Keratinocyte (primary cell): Measurements from ENCODE around the gene GOLM1. TPM values are rescaled to one million over a fixed set of nuclear protein-coding genes. Genes with fewer than 3 reads are reported as not detected.

Source experiments
- DNase-seq: peaks from one replicate; pipeline ENCODE4 v3.0.0-alpha.2; 2011; ENCODE audit warnings: low read depth, missing footprints, low spot score
- FAIRE-seq: peaks from 2 replicates; lab custom pipeline; 2011; peaks lifted over from hg19 to GRCh38; lab: Jason Lieb, UNC
- H2AFZ ChIP-seq: 2 replicates; pipeline ENCODE4 v1.6.0; 2012; ENCODE audit warnings: low read length, control low read depth, inconsistent platforms; ENCODE audit not compliant: control insufficient read depth
- H3K27ac ChIP-seq: 2 replicates; pipeline ENCODE4 v1.5.1; 2011; ENCODE audit warnings: low read length; ENCODE audit not compliant: control insufficient read depth, insufficient read depth
- H3K27me3 ChIP-seq: 3 replicates; pipeline ENCODE4 v1.6.0; 2011; ENCODE audit warnings: low read length; ENCODE audit not compliant: control insufficient read depth, insufficient read depth; ENCODE audit errors: extremely low read depth
- H3K36me3 ChIP-seq, 2 experiments: 2 replicates in 1 of 2; 3 replicates in 1 of 2; pipeline ENCODE4 v1.5.1; 2011; ENCODE audit warnings: low read length in 2 of 2, mild to moderate bottlenecking in 1 of 2; ENCODE audit not compliant: control insufficient read depth in 2 of 2, insufficient read depth in 2 of 2; ENCODE audit errors: extremely low read depth in 1 of 2
- H3K4me1 ChIP-seq: 3 replicates; pipeline ENCODE4 v1.5.1; 2011; ENCODE audit warnings: low read length; ENCODE audit not compliant: control insufficient read depth, insufficient read depth; ENCODE audit errors: extremely low read depth
- H3K4me2 ChIP-seq: 3 replicates; pipeline ENCODE4 v1.6.0; 2011; ENCODE audit warnings: low read depth, low read length; ENCODE audit not compliant: control insufficient read depth, insufficient read depth; ENCODE audit errors: extremely low read depth
- H3K4me3 ChIP-seq, 3 experiments: fragments of 200-600 bp in 1 of 3; sonication (generic) in 1 of 3; 2 replicates in 2 of 3; 3 replicates in 1 of 3; pipeline ENCODE4 v1.5.1; 2011 to 2016; ENCODE audit warnings: low read length in 3 of 3, mild to moderate bottlenecking in 3 of 3, control low read depth in 2 of 3, inconsistent platforms in 1 of 3, low read depth in 1 of 3, mixed read lengths in 1 of 3, mixed run types in 1 of 3, moderate library complexity in 1 of 3; ENCODE audit not compliant: control insufficient read depth in 2 of 3, insufficient read depth in 2 of 3; ENCODE audit errors: extremely low read depth in 1 of 3
- H3K79me2 ChIP-seq: 2 replicates; pipeline ENCODE4 v1.6.0; 2012; ENCODE audit warnings: low read length; ENCODE audit not compliant: control insufficient read depth, insufficient read depth
- H3K9ac ChIP-seq: 3 replicates; pipeline ENCODE4 v1.6.0; 2011; ENCODE audit warnings: low read length; ENCODE audit not compliant: control insufficient read depth, insufficient read depth; ENCODE audit errors: extremely low read depth
- H3K9me1 ChIP-seq: 3 replicates; pipeline ENCODE4 v1.6.0; 2011; ENCODE audit warnings: low read length; ENCODE audit not compliant: control insufficient read depth, insufficient read depth; ENCODE audit errors: extremely low read depth
- H3K9me3 ChIP-seq: 2 replicates; pipeline ENCODE4 v1.5.1; 2012; ENCODE audit warnings: low read depth, low read length; ENCODE audit not compliant: control insufficient read depth
- H4K20me1 ChIP-seq: 3 replicates; pipeline ENCODE4 v1.6.0; 2011; ENCODE audit warnings: low read length; ENCODE audit not compliant: control insufficient read depth, insufficient read depth; ENCODE audit errors: extremely low read depth
- CTCF ChIP-seq, 3 experiments: IDR thresholded peaks in 1 of 3; conservative IDR thresholded peaks in 1 of 3; optimal IDR thresholded peaks in 1 of 3; 2 replicates in 2 of 3; 3 replicates in 1 of 3; pipeline versions ENCODE3 to v1.5.1; 2011; ENCODE audit warnings: low read length in 3 of 3, mild to moderate bottlenecking in 3 of 3, moderate library complexity in 2 of 3, control low read depth in 1 of 3, inconsistent platforms in 1 of 3; ENCODE audit not compliant: insufficient read depth in 2 of 3; ENCODE audit errors: extremely low read depth in 1 of 3
- EZH2 ChIP-seq: IDR thresholded peaks from one replicate; pipeline ENCODE4 v1.6.1; 2012; ENCODE audit warnings: inconsistent platforms, mild to moderate bottlenecking, low read length, moderate library complexity
- dilution Hi-C: fragments of 300-500 bp; cut with MboI; formaldehyde crosslinking; loops from one replicate; pipeline ENCODE4 v1.7.0; 2020; ENCODE audit warnings: low sequenced_read_pairs; ENCODE audit not compliant: extremely low pct_ligation_motif_present
- polyA plus RNA-seq, 5 experiments: library from polyadenylated mRNA; depleted of rRNA in 3 of 5; stranded (reverse) in 3 of 5; stranded (forward) in 1 of 5; unstranded in 1 of 5; fragments of >200 nt; gene quantifications; 1 replicate in 1 of 5; 2 replicates in 3 of 5; 3 replicates in 1 of 5; pipeline versions ENCODE4 v1.2.1 to v1.2.3, GENCODE V29; 2011 to 2012; ENCODE audit warnings: missing spikeins in 2 of 5, low read depth in 1 of 5, low replicate concordance in 1 of 5

The GOLM1 gene
- polyA plus RNA-seq, 1 donor (not counting 4 experiments of a cell fraction or from before 2014, with no cell fraction given) = 17.3 TPM

GRCh38 chr9:86047361-86047760 is 52.0 kb downstream of the GOLM1 start:
- no peaks in the 10 kb centered on the region for H4K20me1 ChIP-seq
- H3K4me2 ChIP-seq = no peak overlapping the region
- no peak overlapping the region for H3K27ac ChIP-seq
- H3K36me3 ChIP-seq = peaks cover 0 to 4% of the 10 kb centered on the region in 2 experiments
- dilution Hi-C loops = no loop called here
- no peak overlapping the region for H2AFZ ChIP-seq
- no peaks in the 10 kb centered on the region for H3K9me1 ChIP-seq
- no peak overlapping the region for H3K4me3 ChIP-seq
- no peak for DNase-seq
- no peak overlapping the region for H3K9ac ChIP-seq
- no peak for TF ChIP-seq CTCF (optimal IDR thresholded peaks at IDR 0.05 in 1 of 3, IDR thresholded peaks at IDR 0.05 in 1 of 3, conservative IDR thresholded peaks at IDR 0.05 in 1 of 3; ENCODE audit: extremely low read depth in 1 of 3, insufficient read depth in 2 of 3, low read length in 3 of 3)
- TF ChIP-seq EZH2 = no peak
- no peaks in the 10 kb centered on the region for H3K27me3 ChIP-seq
- no peaks in the 10 kb centered on the region for H3K9me3 ChIP-seq
- no peak for FAIRE-seq
- H3K4me1 ChIP-seq = no peaks in the 10 kb centered on the region
- no peaks in the 10 kb centered on the region for H3K79me2 ChIP-seq

GRCh38 chr9:86046930-86047341 is 52.4 kb downstream of the GOLM1 start:
- Histone ChIP-seq H3K27me3 (no peaks in the 10 kb centered on the region), H4K20me1 (no peaks in the 10 kb centered on the region), H3K27ac (no peak overlapping the region), H3K9ac (no peak overlapping the region), H3K9me1 (no peaks in the 10 kb centered on the region), H3K4me2 (no peak overlapping the region), H3K36me3 (peaks cover 0 to 4% of the 10 kb centered on the region in 2 experiments), H2AFZ (no peak overlapping the region), H3K4me3 (no peak overlapping the region), H3K79me2 (no peaks in the 10 kb centered on the region), H3K4me1 (no peaks in the 10 kb centered on the region), H3K9me3 (no peaks in the 10 kb centered on the region)
- TF ChIP-seq EZH2 = no peak
- TF ChIP-seq CTCF (optimal IDR thresholded peaks at IDR 0.05 in 1 of 3, IDR thresholded peaks at IDR 0.05 in 1 of 3, conservative IDR thresholded peaks at IDR 0.05 in 1 of 3; ENCODE audit: extremely low read depth in 1 of 3, insufficient read depth in 2 of 3, low read length in 3 of 3) = no peak
- dilution Hi-C loops = no loop called here
- FAIRE-seq (no peak), DNase-seq (no peak)
